ENCODE results near the gene RNF20. TPM values are rescaled to one million over a fixed set of nuclear protein-coding genes. Genes with fewer than 3 reads are reported as not detected.
A peak's percentile ranks its signal among the peaks of the same experiment; 100 is the strongest.

The RNF20 gene
- total RNA-seq, 1 donor from 2014 or later: 46.3 TPM

- no peak for DNase-seq (ENCODE audit: low spot score)
Measured at GRCh38 chr9:101590901-101591300, 57.2 kb downstream of the RNF20 start.

GRCh38 chr9:101591787-101592446 lies 58.3 kb downstream of the RNF20 start:
- DNase-seq (ENCODE audit: low spot score): no peak

DNA sequence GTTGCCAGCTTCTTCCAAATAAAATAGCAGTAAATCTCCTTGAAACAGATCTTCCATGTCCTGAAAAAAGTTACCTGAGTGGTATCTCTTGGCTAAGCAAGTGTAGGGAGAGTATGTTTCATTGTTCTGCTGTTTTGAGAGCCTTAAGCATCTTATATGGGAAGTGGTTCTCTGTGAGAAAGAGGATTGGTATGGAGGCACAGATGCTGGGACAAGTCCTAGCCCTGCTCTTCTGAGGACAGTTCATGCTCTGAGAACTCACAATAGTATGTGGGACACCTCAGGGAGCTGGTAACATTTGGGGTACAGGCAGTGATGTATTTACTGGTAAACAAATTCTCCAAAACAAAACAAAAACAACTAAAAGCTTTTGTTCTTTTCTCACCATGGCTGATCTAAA lies 59.1 kb downstream of the RNF20 start:
- no peak for DNase-seq (ENCODE audit: low spot score)

DNA sequence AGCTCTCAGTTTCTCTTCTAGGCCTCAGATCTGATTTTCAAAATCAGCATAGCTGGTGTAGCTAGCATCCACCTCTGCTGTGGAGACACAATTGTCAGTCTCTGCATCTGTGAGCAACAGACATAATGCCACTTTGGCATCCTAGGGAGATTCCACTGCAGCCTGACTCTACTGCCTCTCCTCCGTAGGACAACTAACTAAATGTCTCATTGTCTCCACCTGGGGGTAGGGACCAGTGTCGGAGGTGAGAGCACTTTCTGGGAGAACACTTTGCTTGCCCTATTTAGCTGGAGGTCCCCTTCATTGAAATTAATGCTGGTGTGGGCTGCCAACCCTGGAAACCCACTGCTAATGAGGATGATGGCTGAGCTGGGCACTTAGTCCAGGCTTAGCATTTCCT lies 59.7 kb downstream of the RNF20 start:
- no peak for DNase-seq (ENCODE audit: low spot score)

GRCh38 chr9:101594796-101595195 lies 61.1 kb downstream of the RNF20 start, which contains the start of gene PPP3R2:
TSS of gene PPP3R2 (minus strand) at chr9:101594969. CDS start at chr9:101594921, 48 bp downstream.
- no peak for DNase-seq (ENCODE audit: low spot score)

DNA sequence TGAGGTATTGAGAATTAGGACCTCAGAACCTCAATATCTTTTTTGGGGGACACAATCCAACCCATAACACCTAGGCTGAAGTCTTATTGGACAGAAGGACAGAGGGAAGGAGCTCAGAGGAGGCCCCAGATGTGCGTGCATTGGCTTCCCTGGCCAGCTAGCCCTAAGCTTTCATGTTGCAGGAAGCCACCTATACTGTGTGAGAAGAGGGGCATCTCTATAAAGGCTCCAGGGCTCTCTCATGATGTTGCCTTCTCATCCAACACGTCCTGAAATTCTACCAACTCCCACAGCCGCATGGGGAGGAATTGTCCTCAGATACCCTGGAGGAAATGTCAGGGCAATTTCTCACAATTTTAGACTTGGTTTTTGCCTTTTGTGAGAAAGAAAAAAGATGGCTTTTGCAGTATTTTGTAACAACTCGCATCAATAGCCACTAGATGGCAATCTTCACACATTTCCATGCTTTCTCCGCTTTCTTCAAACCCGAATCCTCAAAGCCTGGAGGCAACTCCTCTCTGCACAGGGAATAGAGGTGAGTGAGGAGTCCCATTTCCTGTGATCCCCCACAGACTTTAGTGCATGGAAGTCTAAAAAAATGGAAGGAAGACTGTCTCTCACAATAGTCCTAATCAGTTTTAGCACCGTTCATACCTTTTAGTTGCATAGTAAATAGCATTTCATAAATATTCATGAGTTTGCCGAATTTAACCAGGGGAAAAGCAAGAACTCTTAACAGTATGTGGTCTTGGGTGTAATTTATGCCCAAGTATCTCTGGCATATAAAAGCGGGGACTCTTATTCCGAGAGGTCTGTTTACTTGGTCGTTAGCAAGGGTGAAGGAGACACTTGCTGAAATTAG lies 68.5 kb downstream of the RNF20 start:
- peak; percentile 22 for DNase-seq (ENCODE audit: low spot score)

DNA sequence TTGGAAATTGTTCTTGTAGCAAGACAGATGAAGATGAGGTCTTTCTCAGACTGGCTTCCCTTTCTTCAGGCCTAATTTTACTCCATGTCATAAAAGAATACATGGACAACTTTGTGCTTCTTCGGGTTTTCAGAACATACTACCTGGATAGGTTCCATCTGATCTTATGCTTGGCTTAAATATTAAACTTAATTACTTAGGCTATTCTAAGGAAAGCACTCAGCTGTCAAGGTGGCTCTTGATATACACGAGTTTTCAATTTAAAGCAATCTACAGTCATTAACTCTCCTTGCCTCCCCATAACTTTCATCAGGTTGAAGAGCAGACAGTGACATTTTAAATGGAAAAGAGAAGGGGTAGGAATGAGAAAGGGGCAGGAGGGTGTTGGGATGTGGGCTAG lies 70.6 kb downstream of the RNF20 start:
- DNase-seq (ENCODE audit: low spot score): no peak

DNA sequence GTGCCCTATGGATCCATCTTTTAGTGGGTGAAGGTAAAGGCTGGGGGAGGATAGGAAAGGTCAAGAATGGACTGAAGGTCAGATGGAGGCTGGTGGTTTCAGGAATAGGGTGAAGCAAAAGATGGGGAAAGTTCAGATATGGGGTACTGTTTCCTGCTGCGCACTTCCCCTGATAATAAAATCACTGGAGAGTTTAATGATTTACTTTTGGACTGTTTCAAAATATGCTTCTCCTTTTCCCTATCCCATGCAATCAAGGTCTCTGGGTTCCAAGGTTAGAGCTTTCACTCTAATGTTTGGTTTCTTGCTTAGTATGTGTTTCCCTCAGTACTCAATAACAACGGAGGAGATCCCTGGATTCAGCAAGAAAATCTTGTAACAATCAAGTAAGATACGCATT lies 71.9 kb downstream of the RNF20 start:
- no peak for DNase-seq (ENCODE audit: low spot score)

Other genes starting within 250 kb of the RNF20 start
- 117 TPM for gene BAAT, start 148.8 kb upstream of the RNF20 start, total RNA-seq
- gene MRPL50, start 135.2 kb upstream of the RNF20 start, total RNA-seq: 12.1 TPM
- gene ZNF189, start 135.0 kb upstream of the RNF20 start, total RNA-seq: 61.4 TPM
- gene ALDOB, start 98.1 kb upstream of the RNF20 start, total RNA-seq: 265 TPM
- not detected for gene PPP3R2, start 61.1 kb downstream of the RNF20 start, total RNA-seq
- not detected for gene GRIN3A, start 204.8 kb downstream of the RNF20 start, total RNA-seq

Measured in mucosa of gallbladder (tissue), 1 donor.